Activated gamma-delta T cell (primary cell): ENCODE results near the gene MSRB3.
"Not testable (repeated sequence)": the region's sequence is repeated elsewhere in the genome, so short reads cannot be mapped to it uniquely, and the experiment has no call there.

Experiments
- DNase-seq: peaks from one replicate; lab custom pipeline; 2025; lab: John Stamatoyannopoulos, UW
- total RNA-seq, 2 donors: gene quantifications; one replicate each; lab custom pipeline; 2026; lab: John Stamatoyannopoulos, UW

Gene MSRB3
- 0.10 to 6.0 reads per million in 2 donors for total RNA-seq

- no peak for DNase-seq
These were observed at the start of gene MSRB3 for GRCh38 chr12:65278576-65279368. Gene MSRB3 (plus strand): TSS chr12:65278683. CDS start chr12:65308580, 29,897 bp downstream.

- no peak for DNase-seq
These were observed 49.0 kb upstream of the MSRB3 start for GRCh38 chr12:65229441-65229840.

- no peak for DNase-seq
These were observed 45.9 kb upstream of the MSRB3 start for GRCh38 chr12:65232476-65233077.

- DNase-seq: no peak
These were observed 41.3 kb upstream of the MSRB3 start for GRCh38 chr12:65237153-65237552.

GRCh38 chr12:65238609-65239008 is 39.9 kb upstream of the MSRB3 start:
- no peak for DNase-seq

- DNase-seq: no peak
These were observed 29.5 kb upstream of the MSRB3 start for GRCh38 chr12:65248656-65249633.

- DNase-seq: no peak
These were observed 26.0 kb upstream of the MSRB3 start for GRCh38 chr12:65252515-65252914.

- no peak for DNase-seq
These were observed 20.5 kb upstream of the MSRB3 start for GRCh38 chr12:65257986-65258385.

- DNase-seq: no peak
These were observed 19.0 kb upstream of the MSRB3 start for GRCh38 chr12:65259501-65259900.

GRCh38 chr12:65263777-65264176 is 14.7 kb upstream of the MSRB3 start:
- DNase-seq: no peak

GRCh38 chr12:65266408-65266807 is 12.1 kb upstream of the MSRB3 start:
- DNase-seq: no peak

- no peak for DNase-seq
These were observed 8.9 kb upstream of the MSRB3 start for GRCh38 chr12:65269603-65270002.

GRCh38 chr12:65274602-65275272 is 3.7 kb upstream of the MSRB3 start:
- no peak for DNase-seq

GRCh38 chr12:65275627-65276026 is 2.9 kb upstream of the MSRB3 start:
- no peak for DNase-seq

- DNase-seq: no peak
These were observed 1.5 kb upstream of the MSRB3 start for GRCh38 chr12:65276916-65277530.

- no peak for DNase-seq
These were observed 398 bp upstream of the MSRB3 start for GRCh38 chr12:65277994-65278575.

GRCh38 chr12:65279369-65280112 is 1.1 kb downstream of the MSRB3 start:
- no peak for DNase-seq

GRCh38 chr12:65280306-65280705 is 1.8 kb downstream of the MSRB3 start:
- DNase-seq: no peak

- no peak for DNase-seq
These were observed 4.4 kb downstream of the MSRB3 start for GRCh38 chr12:65282840-65283239.

- DNase-seq: not testable (repeated sequence)
These were observed 7.0 kb downstream of the MSRB3 start for GRCh38 chr12:65285532-65285931.
